ENCODE measurements around the gene KHDC4.

- no peak for TF ChIP-seq CTCF (IDR thresholded peaks at IDR 0.05 in 4 of 5, conservative IDR thresholded peaks at IDR 0.05 in 1 of 5)
- TF ChIP-seq POLR2A (IDR thresholded peaks at IDR 0.05) = no peak
These were observed 8.4 kb upstream of the KHDC4 start for GRCh38 chr1:155942578-155943141.
